Activated CD8-positive, alpha-beta memory T cell treated with anti-CD3 and anti-CD28 coated beads, Interleukin-2, amount 10 ng/mL, durations not matched to agents 7 days and 5 days (primary cell): ENCODE measurements around the gene DUSP7. TPM values are rescaled to one million over a fixed set of nuclear protein-coding genes. Genes with fewer than 3 reads are reported as not detected.

Experiments
- ATAC-seq: fragments of 150-1000 bp; cut with Tn5 transposase; one replicate; pipeline ENCODE4 v1.10.0; 2021; ENCODE audit warnings: moderate library complexity
- CTCF ChIA-PET: fragments of 350-600 bp; sonication (Branson Sonifier 250); formaldehyde crosslinking; loops from one replicate; lab custom pipeline; 2021; ENCODE audit warnings: antibody characterized with exemption; lab: Charles Lee
- DNase-seq: peaks from one replicate; pipeline ENCODE4 v3.0.0-alpha.2; 2020
- H3K27ac Mint-ChIP-seq: one replicate; pipeline ENCODE4 v1.8.0; 2021; ENCODE audit warnings: mild to moderate bottlenecking, mixed read lengths
- H3K27me3 Mint-ChIP-seq: one replicate; pipeline ENCODE4 v1.8.0; 2021; ENCODE audit warnings: mixed read lengths
- H3K36me3 Mint-ChIP-seq: one replicate; pipeline ENCODE4 v1.8.0; 2021; ENCODE audit warnings: mild to moderate bottlenecking, mixed read lengths
- H3K4me1 Mint-ChIP-seq: one replicate; pipeline ENCODE4 v1.8.0; 2021; ENCODE audit warnings: mixed read lengths
- H3K4me3 Mint-ChIP-seq: one replicate; pipeline ENCODE4 v1.8.0; 2021; ENCODE audit warnings: mild to moderate bottlenecking, moderate library complexity, mixed read lengths
- H3K9me3 Mint-ChIP-seq: one replicate; pipeline ENCODE4 v1.8.0; 2022; ENCODE audit warnings: low read depth, mixed read lengths
- total RNA-seq, 2 experiments: library from RNA; stranded (reverse); gene quantifications; one replicate each; pipeline ENCODE4 v1.2.3, GENCODE V29; 2021

The DUSP7 gene
- total RNA-seq, 2 experiments from 2014 or later = 24.2 to 29.3 TPM

DNA sequence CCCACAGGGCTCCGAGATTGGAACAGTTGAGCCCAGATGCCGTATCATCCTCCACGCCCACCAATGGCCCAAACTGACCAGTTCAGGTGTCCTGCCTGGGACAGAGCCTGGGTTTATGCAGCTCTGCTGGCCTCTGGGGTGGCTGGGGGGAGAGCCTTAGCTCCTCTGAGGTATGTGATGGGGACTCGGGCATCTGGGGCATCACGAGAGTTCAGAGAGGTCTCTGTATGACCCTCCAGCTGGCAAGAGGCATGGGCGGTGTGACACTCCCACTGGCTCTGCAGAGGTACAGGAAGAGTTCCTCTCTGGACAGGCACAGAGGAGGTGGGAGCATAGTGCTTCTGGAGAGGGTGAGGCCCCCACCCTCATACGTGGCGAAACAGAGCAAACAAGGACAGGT, 26.6 kb upstream of the DUSP7 start:
- ATAC-seq = no peak
- no peaks in the 10 kb centered on the region for H3K9me3 Mint-ChIP-seq
- no peaks in the 10 kb centered on the region for H3K36me3 Mint-ChIP-seq
- no peak for DNase-seq
- H3K4me1 Mint-ChIP-seq = peaks cover 28% of the 10 kb centered on the region
- H3K4me3 Mint-ChIP-seq = no peak overlapping the region
- CTCF ChIA-PET = no interaction called here
- H3K27me3 Mint-ChIP-seq = no peaks in the 10 kb centered on the region
- H3K27ac Mint-ChIP-seq = no peak overlapping the region

- CTCF ChIA-PET = no interaction called here
- Mint-ChIP-seq H3K27me3 (no peaks in the 10 kb centered on the region), H3K9me3 (no peaks in the 10 kb centered on the region), H3K4me1 (peaks cover 9% of the 10 kb centered on the region), H3K36me3 (no peaks in the 10 kb centered on the region), H3K27ac (no peak overlapping the region), H3K4me3 (no peak overlapping the region)
- ATAC-seq (no peak), DNase-seq (no peak)
Measured at GRCh38 chr3:52080830-52081719, 24.7 kb upstream of the DUSP7 start.

DNA sequence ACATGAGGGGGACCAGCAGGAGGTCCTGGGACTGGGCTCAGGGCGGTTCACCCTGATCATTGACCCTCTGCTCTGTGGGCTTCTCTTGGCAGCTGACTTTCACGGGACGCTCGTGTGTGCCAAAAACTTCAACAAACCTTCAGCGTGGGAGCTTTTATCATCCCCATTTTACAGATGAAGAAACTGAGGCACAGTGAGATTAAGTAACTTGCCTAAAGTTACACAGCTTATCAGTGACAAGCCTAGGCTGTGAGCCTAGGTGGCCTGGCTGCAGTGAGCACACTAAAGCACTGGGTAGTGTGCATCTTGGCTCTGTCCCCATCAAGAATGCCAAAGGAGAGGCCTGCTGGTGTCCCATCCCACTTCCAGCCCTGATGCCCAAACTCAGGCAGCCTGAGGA, 23.6 kb upstream of the DUSP7 start:
- no peak for ATAC-seq
- DNase-seq = no peak
- Mint-ChIP-seq H3K9me3 (no peaks in the 10 kb centered on the region), H3K36me3 (no peaks in the 10 kb centered on the region), H3K4me3 (no peak overlapping the region), H3K27me3 (no peaks in the 10 kb centered on the region), H3K4me1 (no peaks in the 10 kb centered on the region), H3K27ac (no peak overlapping the region)
- CTCF ChIA-PET = no interaction called here

DNA sequence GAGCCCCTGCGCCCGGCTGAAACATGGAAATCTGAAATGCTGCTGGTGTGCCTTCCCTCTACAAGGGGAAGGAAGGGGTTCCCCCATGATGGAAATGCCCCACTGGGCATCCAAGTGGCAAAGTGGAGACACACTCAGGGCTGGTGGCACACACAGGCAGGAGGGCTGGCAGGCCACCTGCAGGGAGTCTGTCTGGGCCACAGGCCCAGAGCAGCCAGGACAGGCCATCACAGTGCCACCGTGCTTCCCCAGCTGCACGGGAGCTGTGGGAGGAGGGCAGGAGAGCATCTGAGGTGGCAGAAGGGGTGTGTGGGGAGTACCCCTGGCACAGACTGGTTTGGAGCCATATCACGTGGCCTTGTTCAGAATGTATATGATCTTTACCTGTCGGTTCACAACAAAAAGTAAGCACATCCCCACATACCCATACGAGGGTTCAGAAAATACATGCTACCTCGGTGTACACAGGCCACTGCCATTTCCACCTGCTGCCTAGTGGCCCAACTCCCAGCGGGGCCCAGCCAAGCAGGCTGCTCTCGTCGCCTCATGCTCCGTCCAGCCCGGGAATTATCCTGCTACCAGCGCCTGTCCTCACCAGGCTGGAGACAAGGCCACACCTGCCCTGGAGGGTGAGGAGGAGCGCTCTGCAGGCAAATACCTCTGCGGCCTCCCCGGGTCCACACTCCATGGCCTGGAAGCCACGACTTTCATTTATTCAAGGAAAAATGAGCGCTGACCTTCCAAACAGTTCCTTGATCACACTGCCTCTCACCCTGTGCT, 22.6 kb upstream of the DUSP7 start:
- Mint-ChIP-seq H3K4me1 (no peaks in the 10 kb centered on the region), H3K9me3 (no peaks in the 10 kb centered on the region), H3K27ac (no peak overlapping the region), H3K36me3 (no peaks in the 10 kb centered on the region), H3K4me3 (no peak overlapping the region), H3K27me3 (no peaks in the 10 kb centered on the region)
- ATAC-seq (no peak), DNase-seq (no peak)
- CTCF ChIA-PET = no interaction called here

DNA sequence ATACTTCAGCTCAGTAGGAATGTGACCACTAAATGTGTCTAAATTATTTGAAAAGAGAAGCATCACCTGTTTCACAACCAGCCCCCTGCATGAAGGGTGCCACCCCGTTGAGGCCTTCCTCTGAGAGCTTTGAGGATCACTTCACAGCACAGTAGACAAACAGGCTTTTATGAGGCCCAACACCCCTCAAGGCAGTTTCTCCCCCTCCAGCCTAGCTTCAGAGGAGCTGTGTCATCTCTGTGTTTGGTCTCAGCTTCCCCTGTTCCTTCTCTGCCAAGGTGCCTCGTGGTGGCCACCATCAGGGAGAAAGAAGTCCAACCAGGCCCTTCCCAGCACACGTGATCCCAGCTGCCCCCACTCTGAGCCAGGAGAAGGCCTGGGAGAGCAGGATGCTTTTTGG, 21.6 kb upstream of the DUSP7 start:
- Mint-ChIP-seq H3K36me3 (no peaks in the 10 kb centered on the region), H3K4me1 (no peaks in the 10 kb centered on the region), H3K27me3 (no peaks in the 10 kb centered on the region), H3K9me3 (no peaks in the 10 kb centered on the region), H3K4me3 (no peak overlapping the region), H3K27ac (no peak overlapping the region)
- no peak for DNase-seq
- no peak for ATAC-seq
- CTCF ChIA-PET = no interaction called here

DNA sequence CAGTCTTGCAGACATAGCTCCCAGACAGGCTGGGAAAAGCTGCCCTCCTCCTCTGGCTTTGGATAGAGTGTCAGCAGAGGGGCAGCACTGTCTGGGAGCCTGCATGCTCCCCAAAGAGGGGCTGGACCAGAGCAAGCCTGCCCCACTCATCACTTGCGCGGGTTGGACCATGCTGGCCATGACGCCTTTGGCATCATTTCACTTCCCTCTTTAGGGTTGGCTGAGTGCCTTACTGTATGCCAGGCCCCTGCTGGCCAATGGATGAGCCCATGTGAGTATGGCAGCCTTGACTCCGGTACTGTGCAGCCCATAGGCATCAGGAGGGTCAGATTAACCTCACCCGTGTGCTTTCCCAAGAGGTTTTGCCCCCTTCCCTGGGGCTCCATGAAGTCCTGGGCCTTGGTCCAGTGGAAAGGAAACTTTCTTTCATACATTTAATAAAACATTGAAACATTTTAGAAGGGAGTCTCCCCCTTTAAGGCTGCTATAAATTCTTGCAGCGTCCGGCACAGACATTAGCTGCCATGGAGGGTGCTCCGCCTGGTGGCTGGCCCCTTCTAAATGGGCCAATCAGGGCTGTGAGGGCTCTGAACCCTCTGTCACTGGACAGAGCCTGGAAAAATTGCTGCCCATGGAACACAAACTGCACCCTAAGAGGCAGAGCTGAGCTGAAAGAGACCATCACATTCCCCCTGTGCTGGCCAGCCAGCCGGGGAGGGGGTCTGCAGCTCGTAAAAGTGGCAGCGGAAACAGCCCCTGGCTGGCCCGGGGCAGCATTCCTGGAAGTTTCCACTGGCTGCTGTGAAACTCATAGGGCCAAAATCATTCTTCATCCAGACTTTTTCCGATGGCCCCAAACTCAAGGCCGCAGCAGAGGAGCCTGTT, 20.8 kb upstream of the DUSP7 start:
- ATAC-seq (no peak), DNase-seq (no peak)
- no peaks in the 10 kb centered on the region for H3K36me3 Mint-ChIP-seq
- no peaks in the 10 kb centered on the region for H3K9me3 Mint-ChIP-seq
- H3K27me3 Mint-ChIP-seq = no peaks in the 10 kb centered on the region
- CTCF ChIA-PET = interaction anchor here (1.1 kb wide), 1 partner anchor 20 kb away, joined by 3 read pairs; no protein-coding TSS in a partner anchor
- H3K27ac Mint-ChIP-seq = no peak overlapping the region
- no peak overlapping the region for H3K4me3 Mint-ChIP-seq
- H3K4me1 Mint-ChIP-seq = no peaks in the 10 kb centered on the region

- DNase-seq (no peak), ATAC-seq (no peak)
- CTCF ChIA-PET = no interaction called here
- Mint-ChIP-seq H3K4me1 (peaks cover 3% of the 10 kb centered on the region), H3K36me3 (no peaks in the 10 kb centered on the region), H3K27ac (no peak overlapping the region), H3K4me3 (no peak overlapping the region), H3K27me3 (no peaks in the 10 kb centered on the region), H3K9me3 (no peaks in the 10 kb centered on the region)
Measured at GRCh38 chr3:52073490-52073889, 17.1 kb upstream of the DUSP7 start.

GRCh38 chr3:52072471-52072870, 16.1 kb upstream of the DUSP7 start:
- no peaks in the 10 kb centered on the region for H3K27me3 Mint-ChIP-seq
- H3K4me3 Mint-ChIP-seq = no peak overlapping the region
- H3K36me3 Mint-ChIP-seq = no peaks in the 10 kb centered on the region
- ATAC-seq = no peak
- H3K9me3 Mint-ChIP-seq = no peaks in the 10 kb centered on the region
- H3K27ac Mint-ChIP-seq = no peak overlapping the region
- DNase-seq = no peak
- peaks cover 3% of the 10 kb centered on the region for H3K4me1 Mint-ChIP-seq
- CTCF ChIA-PET = interaction anchor here (1.4 kb wide), 1 partner anchor 71 kb away, joined by 3 read pairs; no protein-coding TSS in a partner anchor

- Mint-ChIP-seq H3K4me3 (no peak overlapping the region), H3K27me3 (no peaks in the 10 kb centered on the region), H3K9me3 (no peaks in the 10 kb centered on the region), H3K36me3 (no peaks in the 10 kb centered on the region), H3K27ac (no peak overlapping the region), H3K4me1 (peaks cover 3% of the 10 kb centered on the region)
- no peak for DNase-seq
- ATAC-seq = no peak
- CTCF ChIA-PET = interaction anchor here (1.4 kb wide), 1 partner anchor 70 kb away, joined by 3 read pairs; no protein-coding TSS in a partner anchor
Measured at GRCh38 chr3:52072020-52072419, 15.6 kb upstream of the DUSP7 start.

GRCh38 chr3:52070724-52071621, 14.6 kb upstream of the DUSP7 start:
- CTCF ChIA-PET = no interaction called here
- ATAC-seq = no peak
- no peaks in the 10 kb centered on the region for H3K9me3 Mint-ChIP-seq
- peaks cover 3% of the 10 kb centered on the region for H3K4me1 Mint-ChIP-seq
- H3K27ac Mint-ChIP-seq = no peak overlapping the region
- H3K4me3 Mint-ChIP-seq = no peak overlapping the region
- H3K36me3 Mint-ChIP-seq = no peaks in the 10 kb centered on the region
- no peak for DNase-seq
- no peaks in the 10 kb centered on the region for H3K27me3 Mint-ChIP-seq

DNA sequence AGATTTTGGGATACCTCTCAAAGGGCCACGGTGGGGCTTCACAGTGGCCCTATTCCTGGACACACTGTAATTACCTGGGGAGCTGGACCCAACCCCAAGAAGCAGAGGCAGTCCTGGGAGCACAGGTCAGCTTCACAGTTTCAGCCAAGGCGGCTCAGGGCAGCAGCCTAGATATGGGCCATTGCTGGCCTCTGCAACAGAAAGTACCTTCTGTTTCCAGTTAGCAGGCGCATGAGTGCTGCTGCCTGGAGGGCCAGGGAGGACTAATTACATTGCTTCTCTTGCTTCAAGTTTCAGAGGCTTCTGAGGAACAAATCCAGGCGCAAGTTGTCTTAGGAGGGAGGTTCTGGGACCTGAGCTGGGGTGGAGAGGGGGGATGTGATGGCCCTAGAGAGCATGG, 13.5 kb upstream of the DUSP7 start:
- no peak overlapping the region for H3K27ac Mint-ChIP-seq
- ATAC-seq = no peak
- no peaks in the 10 kb centered on the region for H3K9me3 Mint-ChIP-seq
- H3K4me1 Mint-ChIP-seq = peaks cover 3% of the 10 kb centered on the region
- no peaks in the 10 kb centered on the region for H3K36me3 Mint-ChIP-seq
- no peak overlapping the region for H3K4me3 Mint-ChIP-seq
- no peaks in the 10 kb centered on the region for H3K27me3 Mint-ChIP-seq
- CTCF ChIA-PET = no interaction called here
- DNase-seq = no peak

GRCh38 chr3:52069135-52069534, 12.8 kb upstream of the DUSP7 start:
- DNase-seq (no peak), ATAC-seq (no peak)
- Mint-ChIP-seq H3K4me3 (no peak overlapping the region), H3K27me3 (no peaks in the 10 kb centered on the region), H3K36me3 (no peaks in the 10 kb centered on the region), H3K27ac (no peak overlapping the region), H3K4me1 (peaks cover 3% of the 10 kb centered on the region), H3K9me3 (no peaks in the 10 kb centered on the region)
- CTCF ChIA-PET = no interaction called here
